NCI-H82 (cell line): ENCODE data around the gene HCST.
"Not testable (repeated sequence)": the region's sequence is repeated elsewhere in the genome, so short reads cannot be mapped to it uniquely, and the experiment has no call there.

Source experiments
- DNase-seq: peaks from one replicate; lab custom pipeline; 2025; lab: John Stamatoyannopoulos, UW

The HCST gene

DNA sequence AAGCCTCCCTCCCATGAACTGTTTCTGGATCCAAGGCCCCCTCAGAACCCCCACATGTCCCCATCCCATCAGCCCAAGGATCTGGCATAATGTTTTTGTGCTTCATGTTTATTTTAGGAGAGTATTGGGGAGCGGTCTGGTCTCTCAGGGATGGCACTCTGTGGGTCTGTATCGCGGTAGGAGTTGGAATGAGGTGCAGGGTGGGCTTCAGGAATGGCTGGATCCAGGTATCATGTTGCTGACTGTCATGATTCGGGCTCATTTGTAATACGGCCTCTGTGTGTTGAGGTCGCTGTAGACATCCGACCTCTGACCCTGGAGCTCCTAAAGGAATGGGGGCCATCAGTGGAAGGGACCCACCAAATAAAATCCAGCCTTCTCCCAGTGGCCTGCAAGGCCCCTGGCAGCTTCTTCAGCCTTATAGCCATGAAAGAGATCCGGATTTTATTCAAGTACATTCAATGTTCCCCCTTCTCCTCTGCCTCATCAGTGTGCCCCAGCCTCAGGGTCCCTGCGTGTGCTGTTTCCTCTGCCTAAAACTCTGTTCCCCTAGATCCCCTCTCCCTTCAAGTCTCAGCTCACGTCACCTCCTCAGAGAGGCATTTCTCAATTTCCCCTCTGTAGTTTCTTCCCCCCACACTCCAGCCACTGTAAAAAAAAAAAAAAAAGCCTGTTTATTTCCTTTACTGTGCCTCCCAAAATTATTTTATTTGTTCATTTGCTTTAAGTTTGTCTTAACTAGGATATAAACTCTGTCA, 2.2 kb downstream of the HCST start:
- no peak for DNase-seq

DNA sequence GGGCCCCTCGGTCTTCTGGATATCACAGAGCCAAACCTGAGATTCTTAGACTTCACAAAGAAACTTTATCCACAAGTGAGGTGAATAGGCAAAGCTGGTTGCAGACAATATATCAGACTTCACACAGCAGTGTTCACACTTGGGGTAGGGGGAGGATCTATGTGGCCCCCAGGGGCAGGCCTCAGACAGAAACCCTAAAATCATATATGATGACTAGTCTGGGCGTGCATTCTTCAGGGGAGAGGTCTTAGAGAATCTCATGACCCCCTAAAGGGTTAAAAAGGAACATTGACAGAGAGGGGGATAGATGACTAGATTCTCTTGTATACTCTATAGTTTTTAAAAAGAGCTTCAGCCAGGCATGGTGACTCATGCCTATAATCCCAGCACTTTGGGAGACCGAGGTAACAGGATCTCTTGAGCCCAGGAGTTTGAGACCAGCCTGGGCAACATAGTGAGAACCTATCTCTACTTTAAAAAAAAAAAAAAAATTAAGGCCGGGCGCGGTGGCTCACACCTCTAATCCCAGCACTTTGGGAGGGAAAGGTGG, 2.9 kb downstream of the HCST start:
- no peak for DNase-seq

GRCh38 chr19:35907377-35907745, 5.0 kb downstream of the HCST start:
- peak; percentile 16 for DNase-seq

DNA sequence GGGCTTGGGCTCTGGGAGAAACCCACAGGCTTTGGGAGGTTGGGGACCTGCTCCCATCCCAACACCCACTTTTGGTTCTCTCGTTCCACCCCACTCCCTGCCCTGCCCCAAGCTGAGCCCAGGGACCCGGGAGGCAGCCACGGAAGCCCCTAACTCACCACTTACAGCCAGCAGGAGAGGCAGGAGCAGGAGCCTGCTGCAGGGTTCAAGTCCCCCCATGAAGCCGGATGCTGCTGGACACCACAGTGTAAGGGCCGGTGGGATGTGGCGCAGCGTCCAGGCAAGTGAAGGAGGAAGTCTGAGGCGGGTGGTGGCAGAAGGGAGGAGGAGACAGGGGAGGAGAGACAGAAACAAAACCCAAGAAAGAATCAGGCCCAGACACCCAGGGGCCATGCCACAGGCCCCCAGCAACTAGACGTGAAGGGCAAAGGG, 5.7 kb downstream of the HCST start, which contains the start of gene TYROBP:
Gene TYROBP, minus strand, starts transcription at position 286 of the 432 bp plus-strand sequence. Its CDS starts 67 bp downstream, at position 219.
- no peak for DNase-seq

GRCh38 chr19:35908973-35909683, 6.8 kb downstream of the HCST start:
- peak; percentile 26 for DNase-seq

GRCh38 chr19:35909684-35910035, 7.3 kb downstream of the HCST start:
- DNase-seq, result no peak

- DNase-seq, result not testable (repeated sequence)
Measured at GRCh38 chr19:35910355-35910754, 8.0 kb downstream of the HCST start.

GRCh38 chr19:35911173-35911572, 8.8 kb downstream of the HCST start:
- DNase-seq, result peak; percentile 13

DNA sequence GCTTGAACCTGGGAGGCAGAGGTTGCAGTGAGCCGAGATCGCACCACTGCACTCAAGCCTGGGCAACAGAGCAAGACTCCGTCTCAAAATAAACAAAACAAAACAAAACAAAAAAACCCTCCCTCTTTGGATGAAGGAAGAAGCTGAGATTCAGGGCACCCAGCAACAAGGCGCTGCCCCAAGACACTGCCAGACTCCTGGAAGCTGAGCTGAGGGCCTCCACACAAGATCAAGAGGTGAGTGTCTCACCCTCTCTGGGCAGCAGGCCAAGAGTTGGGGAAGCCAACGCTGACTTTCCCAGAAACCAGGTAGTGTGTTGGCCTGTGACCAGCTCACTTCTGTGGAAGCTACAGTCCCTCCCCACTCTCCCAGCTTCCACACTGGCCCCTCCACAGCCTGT, 9.5 kb downstream of the HCST start:
- DNase-seq, result no peak

DNA sequence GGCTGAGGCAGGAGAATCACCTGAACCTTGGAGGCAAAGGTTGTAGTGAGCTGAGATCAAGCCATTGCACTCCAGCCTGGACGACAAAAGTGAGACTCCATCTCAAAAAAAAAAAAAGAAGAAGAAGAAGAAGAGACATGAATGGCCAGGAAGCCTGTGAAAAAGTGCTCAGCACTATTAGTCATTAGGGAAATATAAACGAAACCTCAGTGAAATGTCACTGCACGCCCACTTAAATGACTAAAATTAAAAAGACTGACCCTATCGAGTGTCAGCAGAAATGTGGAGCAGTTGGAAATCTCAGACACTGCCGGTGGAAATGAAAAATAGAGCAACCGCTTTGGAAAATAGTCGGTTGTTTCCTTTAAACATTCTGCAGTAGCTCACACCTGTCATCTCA, 11.3 kb downstream of the HCST start:
- no peak for DNase-seq

DNA sequence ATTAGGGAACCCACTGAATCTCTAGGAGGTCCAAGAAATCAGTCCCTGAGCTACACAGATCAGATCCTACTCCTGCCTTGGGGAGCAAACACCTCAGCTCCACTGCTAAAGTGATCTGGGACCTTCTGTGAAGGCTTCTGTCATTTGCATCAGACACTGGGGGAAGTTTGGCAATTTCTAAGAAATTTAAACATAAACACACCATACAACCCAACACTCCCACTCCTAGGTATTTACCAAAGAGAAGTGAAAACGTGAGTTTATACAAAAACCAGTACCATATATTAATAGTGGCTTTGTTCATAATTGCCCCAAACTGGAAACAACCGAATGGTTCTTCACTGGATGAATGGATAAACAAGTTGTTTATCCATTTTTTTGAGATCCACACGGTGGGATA, 13.1 kb downstream of the HCST start:
- no peak for DNase-seq

- no peak for DNase-seq
Measured at GRCh38 chr19:35919306-35919705, 17.0 kb downstream of the HCST start.

- no peak for DNase-seq
Measured at GRCh38 chr19:35921012-35921411, 18.7 kb downstream of the HCST start.

DNA sequence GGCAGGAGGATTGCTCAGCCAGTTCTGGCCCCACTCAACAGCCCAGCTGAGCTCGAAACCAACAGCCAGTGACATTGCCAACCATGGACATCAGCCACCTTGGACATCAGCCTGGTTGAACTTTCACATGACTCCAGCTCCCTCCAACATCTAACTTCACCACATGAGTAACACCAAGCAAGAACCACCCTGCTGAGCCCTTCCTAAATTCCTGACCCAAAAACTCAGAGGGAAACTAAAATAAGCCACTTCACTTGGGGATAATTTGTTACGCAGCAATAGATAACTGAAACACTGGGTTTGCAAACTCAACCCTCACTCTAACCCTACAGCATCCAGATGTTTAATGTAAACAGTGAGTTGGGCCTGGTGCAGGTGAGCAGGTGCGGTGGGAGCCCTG, 23.2 kb downstream of the HCST start:
- DNase-seq, result no peak

- DNase-seq, result no peak
Measured at GRCh38 chr19:35928507-35928906, 26.2 kb downstream of the HCST start.

DNA sequence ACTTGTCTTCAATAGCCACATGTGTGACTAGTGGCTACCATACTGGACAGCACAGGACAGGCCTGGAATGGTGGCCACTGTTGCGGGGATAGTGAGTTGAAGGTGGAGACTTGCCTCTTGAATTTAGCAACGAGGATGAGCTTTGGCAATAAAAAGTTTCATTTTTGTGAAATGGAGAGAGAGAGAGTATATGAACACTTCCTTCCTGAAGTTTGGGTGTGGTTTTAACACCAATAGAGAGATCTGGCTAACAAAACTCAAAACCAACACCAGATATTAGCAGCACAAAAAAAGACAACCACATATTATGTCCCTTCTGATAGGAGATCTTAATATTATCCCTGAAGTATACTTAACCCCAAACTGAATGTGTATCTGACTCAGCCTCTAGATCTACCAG, 27.5 kb downstream of the HCST start:
- DNase-seq, result no peak

GRCh38 chr19:35931161-35931873, 29.0 kb downstream of the HCST start:
- peak; percentile 100 for DNase-seq

DNA sequence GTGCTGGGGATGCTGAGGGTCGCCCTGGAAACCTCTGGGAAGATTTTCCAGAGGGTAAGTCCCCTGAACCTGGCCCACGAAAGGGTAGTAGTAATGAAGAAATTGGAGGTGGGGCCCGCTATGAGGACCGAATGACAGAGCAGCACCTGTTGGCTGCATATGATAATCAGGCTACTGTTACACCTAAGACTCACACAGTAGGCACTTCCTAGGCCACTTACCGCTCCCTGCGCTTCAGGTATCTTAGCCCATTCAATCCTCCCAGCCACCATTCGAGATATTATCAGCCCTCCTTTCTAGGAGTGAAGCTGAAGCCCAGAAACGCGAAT, 29.5 kb downstream of the HCST start:
- no peak for DNase-seq

DNA sequence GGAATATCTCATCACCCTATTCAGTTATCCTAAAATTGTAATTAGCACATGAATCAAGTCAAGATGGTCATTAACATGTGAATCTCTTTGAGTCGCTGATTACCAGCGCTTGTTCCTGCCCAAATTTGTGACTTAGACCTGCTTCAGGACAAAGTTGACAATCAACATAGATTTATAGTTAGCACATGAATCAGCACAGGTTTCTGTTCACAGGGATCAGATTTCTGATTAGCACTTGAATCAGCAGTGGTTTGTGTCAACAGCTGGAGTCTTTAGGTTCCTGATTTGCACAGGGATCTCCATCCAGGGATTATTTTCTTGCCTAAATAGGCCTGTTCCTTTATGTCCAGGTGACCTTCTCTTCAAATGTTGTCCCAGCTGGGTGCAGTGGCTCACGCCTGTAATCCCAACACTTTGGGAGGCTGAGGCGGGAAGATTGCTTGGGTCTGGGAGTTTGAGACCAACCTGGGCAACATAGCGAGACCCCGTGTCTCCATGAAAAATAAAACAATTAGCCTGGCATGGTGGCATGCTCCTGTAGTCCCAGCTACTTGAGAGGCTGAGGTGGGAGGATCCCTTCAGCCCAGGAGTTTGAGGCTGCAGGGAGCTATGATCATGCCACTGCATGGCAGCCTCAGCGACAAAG, 30.1 kb downstream of the HCST start:
- no peak for DNase-seq

DNA sequence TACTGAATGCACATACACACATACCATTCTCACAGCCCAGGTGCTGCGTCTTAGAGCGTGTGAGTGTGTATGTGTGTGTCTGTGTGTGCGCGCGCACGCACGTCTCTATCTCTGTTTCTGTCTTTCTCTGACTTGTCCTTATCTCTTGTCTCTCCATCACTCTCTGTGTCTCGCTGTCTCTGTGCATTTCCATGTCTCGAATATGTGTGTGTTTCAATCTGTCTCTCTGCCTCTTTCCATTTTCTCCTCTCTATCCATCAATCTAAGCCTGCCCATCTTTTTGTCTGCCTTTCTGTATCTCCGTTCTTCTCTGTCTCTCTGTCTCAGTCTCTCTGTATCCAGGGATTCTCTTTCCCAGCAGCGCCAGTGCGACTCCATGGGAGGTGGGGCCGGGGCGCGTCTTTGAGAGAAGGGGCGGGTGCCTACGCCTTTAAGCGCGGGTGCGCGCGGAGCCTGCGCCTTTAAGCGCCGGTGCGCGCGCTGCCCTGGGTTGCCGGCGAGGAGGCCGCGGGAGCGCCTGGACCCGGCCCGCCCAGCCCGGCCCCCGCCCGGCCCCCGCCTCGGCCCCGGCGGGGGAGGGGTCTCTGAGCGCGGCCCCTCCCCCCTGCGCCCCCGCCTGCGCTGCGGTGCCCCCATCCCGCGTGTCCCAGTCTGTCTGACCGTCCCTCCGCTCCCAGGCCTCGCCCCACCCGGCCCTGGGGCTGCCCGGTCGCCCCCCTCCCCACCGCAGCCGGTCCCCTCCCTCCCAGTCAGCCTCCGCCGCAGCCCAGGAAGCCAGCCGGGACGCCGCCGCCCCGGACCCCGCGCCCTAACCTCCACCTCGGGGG, 33.8 kb downstream of the HCST start, which contains the start of gene LRFN3:
Gene LRFN3, plus strand, starts transcription at position 464 of the 827 bp plus-strand sequence. CDS start 3,052 bp downstream, outside the sequence.
- peak; percentile 95 for DNase-seq

- DNase-seq, result no peak
Measured at GRCh38 chr19:35936738-35937268, 34.5 kb downstream of the HCST start.
